Measurements from ENCODE around the gene KDM3B.

KDM3B gene

DNA sequence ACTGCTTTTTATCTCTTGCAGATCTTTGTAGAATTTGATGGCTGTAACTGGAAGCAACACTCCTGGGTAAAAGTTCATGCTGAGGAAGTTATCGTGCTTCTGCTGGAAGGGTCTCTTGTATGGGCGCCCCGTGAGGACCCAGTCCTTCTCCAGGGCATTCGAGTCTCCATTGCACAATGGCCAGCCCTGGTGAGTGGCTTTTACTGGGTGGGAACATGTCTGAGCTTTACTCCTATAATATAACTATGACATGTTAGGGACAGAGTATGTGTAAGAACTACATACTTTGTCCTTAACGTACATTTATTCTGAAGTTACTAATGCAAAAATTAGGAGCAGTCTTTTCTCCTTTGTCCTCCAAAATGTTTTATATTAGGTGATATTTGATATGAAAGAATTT is 20.2 kb downstream of the KDM3B start:
- H3K4me2 ChIP-seq (ENCODE audit: low read depth, low read length) = no peak overlapping the region
- H3F3A ChIP-seq (ENCODE audit: insufficient read depth, low read length) = no peaks in the 10 kb centered on the region
- H3K9me2 ChIP-seq (replicated peaks; ENCODE audit: insufficient read depth, low read length) = no peaks in the 10 kb centered on the region
- no peaks in the 10 kb centered on the region for H3K9me3 ChIP-seq (replicated peaks; ENCODE audit: insufficient read depth, low read length)
- peaks cover 14% of the 10 kb centered on the region; the same call in 1 of the 2 replicates for H4K20me1 ChIP-seq (ENCODE audit: insufficient read depth, low read length)
- H3K9ac ChIP-seq (ENCODE audit: low read length) = no peak overlapping the region
- H3K4me1 ChIP-seq (ENCODE audit: low read length) = no peaks in the 10 kb centered on the region
- no peaks in the 10 kb centered on the region for H3K27me3 ChIP-seq (replicated peaks; ENCODE audit: insufficient read depth, low read length)
- H3K4me3 ChIP-seq (ENCODE audit: low read length) = no peak overlapping the region
- H3K36me3 ChIP-seq (replicated peaks; ENCODE audit: insufficient read depth, low read length) = no peaks in the 10 kb centered on the region
- H3K27ac ChIP-seq (ENCODE audit: low read length) = no peak overlapping the region
- no peak for DNase-seq
- peaks cover 56% of the 10 kb centered on the region for H3K79me2 ChIP-seq (ENCODE audit: low read length)
- no peak overlapping the region for H2AFZ ChIP-seq (ENCODE audit: low read length)
- TF ChIP-seq EZH2 (optimal IDR thresholded peaks at IDR 0.05; ENCODE audit: low read depth, low read length) = no peak
- no peak for TF ChIP-seq EZH2phosphoT487 (IDR thresholded peaks at IDR 0.05; ENCODE audit: low read length)
- TF ChIP-seq, protein P1, sequence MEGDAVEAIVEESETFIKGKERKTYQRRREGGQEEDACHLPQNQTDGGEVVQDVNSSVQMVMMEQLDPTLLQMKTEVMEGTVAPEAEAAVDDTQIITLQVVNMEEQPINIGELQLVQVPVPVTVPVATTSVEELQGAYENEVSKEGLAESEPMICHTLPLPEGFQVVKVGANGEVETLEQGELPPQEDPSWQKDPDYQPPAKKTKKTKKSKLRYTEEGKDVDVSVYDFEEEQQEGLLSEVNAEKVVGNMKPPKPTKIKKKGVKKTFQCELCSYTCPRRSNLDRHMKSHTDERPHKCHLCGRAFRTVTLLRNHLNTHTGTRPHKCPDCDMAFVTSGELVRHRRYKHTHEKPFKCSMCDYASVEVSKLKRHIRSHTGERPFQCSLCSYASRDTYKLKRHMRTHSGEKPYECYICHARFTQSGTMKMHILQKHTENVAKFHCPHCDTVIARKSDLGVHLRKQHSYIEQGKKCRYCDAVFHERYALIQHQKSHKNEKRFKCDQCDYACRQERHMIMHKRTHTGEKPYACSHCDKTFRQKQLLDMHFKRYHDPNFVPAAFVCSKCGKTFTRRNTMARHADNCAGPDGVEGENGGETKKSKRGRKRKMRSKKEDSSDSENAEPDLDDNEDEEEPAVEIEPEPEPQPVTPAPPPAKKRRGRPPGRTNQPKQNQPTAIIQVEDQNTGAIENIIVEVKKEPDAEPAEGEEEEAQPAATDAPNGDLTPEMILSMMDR (IDR thresholded peaks at IDR 0.05; ENCODE audit: low read length) = no peak

GRCh38 chr5:138382347-138382746 is 29.9 kb downstream of the KDM3B start:
- Histone ChIP-seq H3K9me3 (replicated peaks; ENCODE audit: insufficient read depth, low read length) (no peaks in the 10 kb centered on the region), H3K9me2 (replicated peaks; ENCODE audit: insufficient read depth, low read length) (no peaks in the 10 kb centered on the region), H4K20me1 (ENCODE audit: insufficient read depth, low read length) (no peaks in the 10 kb centered on the region), H3K27me3 (replicated peaks; ENCODE audit: insufficient read depth, low read length) (no peaks in the 10 kb centered on the region), H3K79me2 (ENCODE audit: low read length) (no peaks in the 10 kb centered on the region), H3K36me3 (replicated peaks; ENCODE audit: insufficient read depth, low read length) (peaks cover 4% of the 10 kb centered on the region; the same call in 1 of the 2 replicates), H3K4me3 (ENCODE audit: low read length) (no peak overlapping the region), H3K4me2 (ENCODE audit: low read depth, low read length) (no peak overlapping the region), H2AFZ (ENCODE audit: low read length) (no peak overlapping the region), H3K9ac (ENCODE audit: low read length) (no peak overlapping the region), H3K27ac (ENCODE audit: low read length) (no peak overlapping the region), H3F3A (ENCODE audit: insufficient read depth, low read length) (no peaks in the 10 kb centered on the region), H3K4me1 (ENCODE audit: low read length) (no peaks in the 10 kb centered on the region)
- DNase-seq = no peak
- TF ChIP-seq, protein P1 (IDR thresholded peaks at IDR 0.05; ENCODE audit: low read length) = no peak
- TF ChIP-seq EZH2 (optimal IDR thresholded peaks at IDR 0.05; ENCODE audit: low read depth, low read length) (no peak), EZH2phosphoT487 (IDR thresholded peaks at IDR 0.05; ENCODE audit: low read length) (no peak)

DNA sequence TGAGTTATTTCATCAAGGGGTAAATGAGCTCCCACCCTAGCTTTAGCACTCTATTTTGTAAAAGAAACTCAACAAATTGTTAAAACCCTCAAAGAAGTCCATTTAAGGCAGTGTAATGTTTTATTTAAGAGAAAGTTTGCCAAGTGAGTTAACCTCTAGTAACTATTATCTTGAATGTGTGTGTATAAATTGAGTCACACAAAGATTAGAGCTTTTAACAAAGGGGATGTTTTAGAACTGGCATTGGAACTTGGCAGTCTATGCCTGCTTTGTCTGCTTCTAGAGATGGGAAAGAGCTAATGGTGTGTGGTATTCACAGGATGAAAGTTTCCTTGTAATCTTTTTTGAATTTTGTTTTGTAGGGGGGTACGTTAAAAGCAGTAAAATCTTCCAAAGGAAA is 33.2 kb downstream of the KDM3B start:
- Histone ChIP-seq H2AFZ (ENCODE audit: low read length) (no peak overlapping the region), H4K20me1 (ENCODE audit: insufficient read depth, low read length) (no peaks in the 10 kb centered on the region), H3K4me1 (ENCODE audit: low read length) (no peaks in the 10 kb centered on the region), H3K9ac (ENCODE audit: low read length) (no peak overlapping the region), H3K79me2 (ENCODE audit: low read length) (no peaks in the 10 kb centered on the region), H3K36me3 (replicated peaks; ENCODE audit: insufficient read depth, low read length) (peaks cover 4% of the 10 kb centered on the region; the same call in 1 of the 2 replicates), H3F3A (ENCODE audit: insufficient read depth, low read length) (no peaks in the 10 kb centered on the region), H3K9me2 (replicated peaks; ENCODE audit: insufficient read depth, low read length) (no peaks in the 10 kb centered on the region), H3K9me3 (replicated peaks; ENCODE audit: insufficient read depth, low read length) (no peaks in the 10 kb centered on the region), H3K4me2 (ENCODE audit: low read depth, low read length) (no peak overlapping the region), H3K27me3 (replicated peaks; ENCODE audit: insufficient read depth, low read length) (no peaks in the 10 kb centered on the region), H3K27ac (ENCODE audit: low read length) (no peak overlapping the region), H3K4me3 (ENCODE audit: low read length) (no peak overlapping the region)
- no peak for DNase-seq
- no peak for TF ChIP-seq EZH2phosphoT487 (IDR thresholded peaks at IDR 0.05; ENCODE audit: low read length)
- TF ChIP-seq EZH2 (optimal IDR thresholded peaks at IDR 0.05; ENCODE audit: low read depth, low read length) = no peak
- TF ChIP-seq, protein P1 (IDR thresholded peaks at IDR 0.05; ENCODE audit: low read length) = no peak
